CD8-positive, alpha-beta memory T cell (primary cell): ENCODE results near the gene FAF1. TPM values are rescaled to one million over a fixed set of nuclear protein-coding genes. Genes with fewer than 3 reads are reported as not detected.

Source experiments
- CTCF ChIA-PET: fragments of 350-600 bp; sonication (Branson Sonifier 250); formaldehyde crosslinking; loops from one replicate; lab custom pipeline; 2021; ENCODE audit warnings: antibody characterized with exemption; lab: Charles Lee
- POLR2A ChIA-PET: fragments of 350-600 bp; sonication (Branson Sonifier 250); formaldehyde crosslinking; loops from one replicate; lab custom pipeline; 2021; ENCODE audit warnings: antibody characterized with exemption; lab: Charles Lee
- DNase-seq, 5 donors: peaks; one replicate each; pipeline versions ENCODE4 v3.0.0 to v3.0.0-alpha.2; 2020 to 2022; ENCODE audit warnings: mixed read lengths in 1 of 5
- H3K27ac ChIP-seq: one replicate; pipeline ENCODE4 v1.7.0; 2013; ENCODE audit warnings: low read depth, mild to moderate bottlenecking, low read length, moderate library complexity
- H3K27me3 ChIP-seq: 2 replicates; pipeline ENCODE4 v1.7.0; 2013; ENCODE audit warnings: low read length, mild to moderate bottlenecking; ENCODE audit not compliant: insufficient read depth, poor library complexity, severe bottlenecking
- H3K36me3 ChIP-seq: 2 replicates; pipeline ENCODE4 v1.7.0; 2013; ENCODE audit warnings: mild to moderate bottlenecking, low read length, moderate library complexity; ENCODE audit not compliant: insufficient read depth
- H3K4me1 ChIP-seq: 2 replicates; pipeline ENCODE4 v1.7.0; 2013; ENCODE audit warnings: mild to moderate bottlenecking, low read length, moderate library complexity; ENCODE audit not compliant: insufficient read depth
- H3K4me3 ChIP-seq: 2 replicates; pipeline ENCODE4 v1.7.0; 2013; ENCODE audit warnings: mild to moderate bottlenecking, low read length
- H3K9me3 ChIP-seq: 2 replicates; pipeline ENCODE4 v1.7.0; 2013; ENCODE audit warnings: mild to moderate bottlenecking, low read length
- H3K27ac Mint-ChIP-seq, 8 donors: one replicate each; pipeline ENCODE4 v1.8.0; 2020 to 2021; ENCODE audit warnings: mixed read lengths in 8 of 8, mild to moderate bottlenecking in 6 of 8, inconsistent platforms in 3 of 8, moderate library complexity in 3 of 8
- H3K27me3 Mint-ChIP-seq, 2 donors: one replicate each; pipeline ENCODE4 v1.8.0; 2020 to 2021; ENCODE audit warnings: mixed read lengths in 2 of 2, mild to moderate bottlenecking in 1 of 2, moderate library complexity in 1 of 2
- H3K36me3 Mint-ChIP-seq, 3 donors: one replicate each; pipeline ENCODE4 v1.8.0; 2020 to 2021; ENCODE audit warnings: mixed read lengths in 3 of 3, inconsistent platforms in 1 of 3, mild to moderate bottlenecking in 1 of 3
- H3K4me1 Mint-ChIP-seq, 3 donors: one replicate each; pipeline ENCODE4 v1.8.0; 2020 to 2021; ENCODE audit warnings: mixed read lengths in 3 of 3, inconsistent platforms in 1 of 3, mild to moderate bottlenecking in 1 of 3
- H3K4me3 Mint-ChIP-seq, 7 donors: one replicate each; pipeline ENCODE4 v1.8.0; 2020 to 2021; ENCODE audit warnings: mixed read lengths in 7 of 7, mild to moderate bottlenecking in 6 of 7, moderate library complexity in 4 of 7, inconsistent platforms in 2 of 7
- H3K9me3 Mint-ChIP-seq, 5 donors: one replicate each; pipeline ENCODE4 v1.8.0; 2020 to 2022; ENCODE audit warnings: mixed read lengths in 5 of 5, mild to moderate bottlenecking in 3 of 5, moderate library complexity in 2 of 5, inconsistent platforms in 1 of 5
- polyA plus RNA-seq: library from polyadenylated mRNA; unstranded; fragments of 300-500 nt; fragmentation: Illumina TruSeq; gene quantifications from one replicate; pipeline ENCODE4 v1.2.3, GENCODE V29; 2021
- total RNA-seq, 2 experiments: library from RNA; stranded (reverse); gene quantifications; one replicate each; pipeline ENCODE4 v1.2.3, GENCODE V29; 2021

The FAF1 gene
- total and polyA plus RNA-seq, 3 experiments from 2014 or later = 66.4 to 87.1 (median 78.2) TPM

DNA sequence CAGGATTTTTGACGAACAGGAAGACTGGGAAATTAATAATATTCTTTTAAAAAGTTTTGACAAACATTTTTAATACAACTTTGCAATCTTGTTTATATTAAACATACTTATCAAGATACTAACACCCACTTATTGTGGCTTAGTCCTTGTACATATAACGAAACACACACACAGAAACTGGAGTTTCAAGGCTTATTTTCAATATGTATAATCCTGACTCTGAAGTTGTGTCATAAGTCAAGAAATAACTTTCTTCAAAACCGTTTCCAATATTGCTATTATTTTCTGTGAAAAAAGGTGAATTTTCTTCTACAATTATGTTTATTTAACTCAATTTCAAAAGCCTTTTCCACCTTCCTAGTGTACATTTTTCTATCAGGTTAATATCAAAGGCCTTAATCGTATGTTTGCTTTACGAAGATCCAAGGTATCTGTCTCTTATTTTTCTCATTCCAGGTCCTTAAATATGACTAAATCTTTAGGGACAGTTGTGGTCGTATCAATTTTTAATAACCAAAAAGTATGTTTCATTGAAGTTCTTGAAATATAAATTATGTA, 11.8 kb upstream of the FAF1 start:
- H3K27me3 ChIP-seq = no peaks in the 10 kb centered on the region
- ChIA-PET POLR2A (interaction anchor here (4.6 kb wide), 1 partner anchor 12 kb away, joined by 43 read pairs; the partner anchor contains the start of gene FAF1), CTCF (no interaction called here)
- H3K4me1 ChIP-seq = peaks cover 28% of the 10 kb centered on the region
- no peaks in the 10 kb centered on the region for H3K9me3 ChIP-seq
- Mint-ChIP-seq H3K27me3 (peaks cover 0 to 8% of the 10 kb centered on the region in 2 donors), H3K4me3 (peak overlapping the region in 4 of 7 donors; percentile 91 to 99 (median 92)), H3K4me1 (peaks cover 32 to 41% (median 39%) of the 10 kb centered on the region in 3 donors), H3K36me3 (peaks cover 0 to 12% (median 0%) of the 10 kb centered on the region in 3 donors), H3K27ac (peak overlapping the region in 1 of 8 donors; percentile 9), H3K9me3 (no peaks in the 10 kb centered on the region)
- peak overlapping the region; percentile 90 for H3K27ac ChIP-seq
- no peak for DNase-seq
- H3K36me3 ChIP-seq = no peaks in the 10 kb centered on the region
- H3K4me3 ChIP-seq = no peak overlapping the region

DNA sequence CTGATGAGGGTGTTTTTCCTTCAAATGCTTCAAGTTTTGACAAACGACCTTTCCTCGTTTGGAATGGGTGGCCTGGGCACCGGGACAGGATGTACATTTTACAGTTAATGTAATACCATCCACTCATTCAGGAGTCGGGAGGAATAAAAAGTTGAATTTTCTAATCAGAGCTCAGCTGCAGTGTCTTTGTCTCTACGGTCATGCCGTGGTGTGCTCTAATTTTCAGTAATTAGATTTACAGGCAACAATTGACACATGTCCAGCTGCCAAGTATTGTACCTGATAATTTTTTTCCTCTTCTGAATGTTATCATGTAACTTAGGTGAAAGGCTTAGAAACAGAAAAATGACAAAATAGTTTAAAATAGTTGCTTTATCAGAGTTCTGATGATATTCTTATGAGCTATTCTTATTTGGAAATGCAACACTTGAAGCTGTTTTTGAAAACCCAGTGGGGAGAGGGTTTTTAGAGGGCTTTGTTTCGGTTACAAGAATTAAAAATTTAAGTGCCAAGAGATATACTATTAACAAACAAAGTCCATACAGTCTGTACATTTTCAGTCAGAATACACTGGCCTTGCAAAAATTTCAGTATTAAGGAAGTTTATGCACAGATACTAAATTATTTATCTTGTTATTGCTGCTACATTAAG, 11.0 kb upstream of the FAF1 start:
- ChIA-PET POLR2A (interaction anchor here (1.5 to 4.6 kb wide), 3 partner anchors 7 to 266 kb away, joined by 4 to 43 read pairs (median 24); partner anchors contain the start of gene FAF1), CTCF (interaction anchor here (1.0 to 1.2 kb wide), 3 partner anchors 9 to 218 kb away, joined by 3 to 4 read pairs (median 3); no protein-coding TSS in a partner anchor)
- H3K27ac Mint-ChIP-seq = peak overlapping the region in 5 of 8 donors; percentile 84 to 96 (median 94)
- no peaks in the 10 kb centered on the region for H3K9me3 Mint-ChIP-seq
- peak overlapping the region; percentile 90 for H3K27ac ChIP-seq
- H3K4me3 ChIP-seq = peak overlapping the region; percentile 92
- H3K27me3 ChIP-seq = no peaks in the 10 kb centered on the region
- peaks cover 25 to 33% (median 32%) of the 10 kb centered on the region in 3 donors for H3K4me1 Mint-ChIP-seq
- peaks cover 20% of the 10 kb centered on the region for H3K4me1 ChIP-seq
- peaks cover 0 to under 1% of the 10 kb centered on the region in 2 donors for H3K27me3 Mint-ChIP-seq
- no peak for DNase-seq
- peaks cover 0 to 12% (median 0%) of the 10 kb centered on the region in 3 donors for H3K36me3 Mint-ChIP-seq
- H3K36me3 ChIP-seq = no peaks in the 10 kb centered on the region
- peak overlapping the region; percentile 91 to 99 (median 97) for H3K4me3 Mint-ChIP-seq
- no peaks in the 10 kb centered on the region for H3K9me3 ChIP-seq

DNA sequence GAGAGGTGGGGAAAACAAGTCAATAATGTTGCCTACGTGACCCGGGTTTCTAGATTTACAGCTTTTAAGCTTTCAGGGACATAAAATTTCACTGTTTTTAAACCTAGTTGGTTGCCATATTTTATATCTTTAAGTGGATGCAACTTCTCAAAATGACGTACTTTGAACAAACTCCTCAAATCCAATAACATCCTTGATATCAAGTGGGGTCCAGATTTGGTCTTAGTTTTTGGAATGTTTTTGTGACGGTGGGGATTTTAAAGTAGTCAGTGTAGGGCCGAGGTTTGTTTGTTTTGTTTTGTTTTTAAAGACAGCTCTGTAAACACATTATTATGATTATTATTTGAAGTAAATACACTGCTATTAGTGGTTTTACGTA, 10.4 kb upstream of the FAF1 start:
- H3K4me1 ChIP-seq = peaks cover 17% of the 10 kb centered on the region
- Mint-ChIP-seq H3K4me1 (peaks cover 24 to 32% (median 29%) of the 10 kb centered on the region in 3 donors), H3K36me3 (peaks cover 0 to 12% (median 0%) of the 10 kb centered on the region in 3 donors), H3K27me3 (no peaks in the 10 kb centered on the region), H3K4me3 (peak overlapping the region; percentile 91 to 99 (median 97)), H3K9me3 (no peaks in the 10 kb centered on the region), H3K27ac (peak overlapping the region; percentile 66 to 97 (median 93))
- ChIA-PET CTCF (interaction anchor here (1.0 to 2.6 kb wide), 5 partner anchors 9 to 218 kb away, joined by 3 to 17 read pairs (median 4); partner anchors contain the start of gene FAF1), POLR2A (interaction anchor here (1.5 to 4.6 kb wide), 3 partner anchors 8 to 266 kb away, joined by 4 to 43 read pairs (median 24); partner anchors contain the start of gene FAF1)
- H3K36me3 ChIP-seq = no peaks in the 10 kb centered on the region
- H3K9me3 ChIP-seq = no peaks in the 10 kb centered on the region
- DNase-seq = no peak
- H3K27me3 ChIP-seq = no peaks in the 10 kb centered on the region
- peak overlapping the region; percentile 92 for H3K4me3 ChIP-seq
- H3K27ac ChIP-seq = peak overlapping the region; percentile 90

DNA sequence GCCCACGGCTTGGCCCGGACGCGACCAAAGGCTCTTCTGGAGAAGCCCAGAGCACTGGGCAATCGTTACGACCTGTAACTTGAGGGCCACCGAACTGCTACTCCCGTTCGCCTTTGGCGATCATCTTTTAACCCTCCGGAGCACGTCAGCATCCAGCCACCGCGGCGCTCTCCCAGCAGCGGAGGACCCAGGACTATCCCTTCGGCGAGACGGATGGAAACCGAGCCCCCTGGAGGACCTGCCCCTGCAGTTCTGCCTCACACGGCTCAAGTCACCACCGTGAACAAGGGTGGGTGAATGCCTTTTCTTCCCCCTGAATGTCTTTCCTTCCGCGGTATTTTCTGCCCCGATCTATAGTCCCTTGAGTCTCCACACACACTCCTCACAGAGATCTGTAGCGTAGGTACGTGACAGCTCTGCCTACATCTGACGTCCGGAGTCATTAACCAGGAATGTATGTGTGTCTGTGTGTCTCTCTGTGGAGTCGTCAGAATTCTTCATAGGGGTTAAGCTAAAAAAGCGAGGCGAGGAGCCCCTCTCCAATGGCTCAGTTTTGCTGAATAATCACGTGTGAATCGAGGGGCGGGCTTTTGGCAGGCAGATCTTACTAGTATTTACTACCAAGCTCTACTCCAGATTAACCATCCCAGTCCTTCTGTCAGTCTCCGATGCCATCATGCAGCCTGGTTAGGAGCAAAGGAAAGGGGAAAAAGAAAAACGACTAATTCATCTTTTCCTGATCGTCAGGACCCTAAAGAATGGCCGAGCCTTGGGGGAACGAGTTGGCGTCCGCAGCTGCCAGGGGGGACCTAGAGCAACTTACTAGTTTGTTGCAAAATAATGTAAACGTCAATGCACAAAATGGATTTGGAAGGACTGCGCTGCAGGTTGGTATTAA, 9.8 kb upstream of the FAF1 start, which contains the start of gene CDKN2C:
Gene CDKN2C (plus strand): TSS at position 635 of the 898 bp plus-strand sequence. CDS start 124 bp downstream, at position 759.
- Mint-ChIP-seq H3K36me3 (peaks cover 0 to 12% (median 0%) of the 10 kb centered on the region in 3 donors), H3K27me3 (no peaks in the 10 kb centered on the region), H3K4me3 (peak within 1 kb of the TSS; percentile 91 to 99 (median 98)), H3K27ac (peak within 1 kb of the TSS; percentile 84 to 98 (median 96)), H3K4me1 (peaks cover 24 to 32% (median 29%) of the 10 kb centered on the region in 3 donors), H3K9me3 (no peaks in the 10 kb centered on the region)
- H3K4me1 ChIP-seq = peaks cover 17% of the 10 kb centered on the region
- no peaks in the 10 kb centered on the region for H3K36me3 ChIP-seq
- POLR2A ChIA-PET = interaction anchor here (1.5 to 4.6 kb wide), 3 partner anchors 8 to 267 kb away, joined by 4 to 43 read pairs (median 24); partner anchors contain the start of gene FAF1
- peak within 1 kb of the TSS; percentile 92 for H3K4me3 ChIP-seq
- H3K27me3 ChIP-seq = no peaks in the 10 kb centered on the region
- DNase-seq = peak; percentile 47 to 73 (median 58)
- H3K27ac ChIP-seq = peak within 1 kb of the TSS; percentile 90
- H3K9me3 ChIP-seq = no peaks in the 10 kb centered on the region
- CTCF ChIA-PET = interaction anchor here (1.0 to 2.6 kb wide), 8 partner anchors 8 to 219 kb away, joined by 3 to 21 read pairs (median 4); partner anchors contain the start of gene FAF1

DNA sequence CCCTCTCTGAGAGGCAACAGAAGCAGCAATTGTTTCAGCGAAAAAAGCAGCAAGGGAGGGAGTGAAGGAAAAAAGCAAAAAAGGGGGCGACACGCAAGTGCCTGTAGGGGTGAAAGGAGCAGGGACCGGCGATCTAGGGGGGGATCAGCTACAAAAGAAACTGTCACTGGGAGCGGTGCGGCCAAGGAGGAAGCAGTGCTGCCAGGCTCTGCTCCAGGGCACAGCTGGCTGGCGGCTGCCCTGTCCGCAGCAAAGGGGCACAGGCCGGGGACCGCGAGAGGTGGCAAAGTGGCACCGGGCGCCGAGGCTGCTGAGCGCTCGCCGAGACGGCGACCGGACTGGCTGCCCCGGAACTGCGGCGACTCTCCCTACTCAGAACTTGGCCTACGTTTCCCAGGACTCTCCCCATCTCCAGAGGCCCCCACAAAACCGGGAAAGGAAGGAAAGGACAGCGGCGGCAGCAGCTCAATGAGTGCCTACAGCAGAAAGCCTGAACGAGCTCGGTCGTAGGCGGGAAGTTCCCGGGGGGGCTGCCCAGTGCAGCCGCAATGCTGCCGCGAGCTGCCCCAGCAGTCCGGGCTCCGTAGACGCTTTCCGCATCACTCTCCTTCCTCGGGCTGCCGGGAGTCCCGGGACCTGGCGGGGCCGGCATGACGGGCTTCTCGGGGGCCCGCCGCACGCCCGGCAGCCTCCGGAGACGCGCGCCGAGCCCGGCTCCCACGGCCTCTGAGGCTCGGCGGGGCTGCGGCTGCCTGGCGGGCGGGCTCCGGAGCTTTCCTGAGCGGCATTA, 8.9 kb upstream of the FAF1 start:
- peak overlapping the region; percentile 92 for H3K4me3 ChIP-seq
- peak; percentile 41 to 66 (median 53) for DNase-seq
- H3K27me3 Mint-ChIP-seq = no peaks in the 10 kb centered on the region
- H3K4me3 Mint-ChIP-seq = peak overlapping the region; percentile 91 to 99 (median 98)
- peak overlapping the region; percentile 84 to 98 (median 96) for H3K27ac Mint-ChIP-seq
- H3K36me3 ChIP-seq = no peaks in the 10 kb centered on the region
- H3K9me3 Mint-ChIP-seq = no peaks in the 10 kb centered on the region
- peaks cover 0 to 12% (median 0%) of the 10 kb centered on the region in 3 donors for H3K36me3 Mint-ChIP-seq
- POLR2A ChIA-PET = interaction anchor here (0.6 to 4.6 kb wide), 4 partner anchors 9 to 544 kb away, joined by 3 to 43 read pairs (median 14); partner anchors contain the start of gene FAF1
- CTCF ChIA-PET = interaction anchor here (0.7 to 2.6 kb wide), 9 partner anchors 9 to 194 kb away, joined by 3 to 21 read pairs (median 5); partner anchors contain the start of gene FAF1
- peaks cover 17% of the 10 kb centered on the region for H3K4me1 ChIP-seq
- H3K27me3 ChIP-seq = no peaks in the 10 kb centered on the region
- peak overlapping the region; percentile 90 for H3K27ac ChIP-seq
- no peaks in the 10 kb centered on the region for H3K9me3 ChIP-seq
- peaks cover 24 to 32% (median 29%) of the 10 kb centered on the region in 3 donors for H3K4me1 Mint-ChIP-seq

DNA sequence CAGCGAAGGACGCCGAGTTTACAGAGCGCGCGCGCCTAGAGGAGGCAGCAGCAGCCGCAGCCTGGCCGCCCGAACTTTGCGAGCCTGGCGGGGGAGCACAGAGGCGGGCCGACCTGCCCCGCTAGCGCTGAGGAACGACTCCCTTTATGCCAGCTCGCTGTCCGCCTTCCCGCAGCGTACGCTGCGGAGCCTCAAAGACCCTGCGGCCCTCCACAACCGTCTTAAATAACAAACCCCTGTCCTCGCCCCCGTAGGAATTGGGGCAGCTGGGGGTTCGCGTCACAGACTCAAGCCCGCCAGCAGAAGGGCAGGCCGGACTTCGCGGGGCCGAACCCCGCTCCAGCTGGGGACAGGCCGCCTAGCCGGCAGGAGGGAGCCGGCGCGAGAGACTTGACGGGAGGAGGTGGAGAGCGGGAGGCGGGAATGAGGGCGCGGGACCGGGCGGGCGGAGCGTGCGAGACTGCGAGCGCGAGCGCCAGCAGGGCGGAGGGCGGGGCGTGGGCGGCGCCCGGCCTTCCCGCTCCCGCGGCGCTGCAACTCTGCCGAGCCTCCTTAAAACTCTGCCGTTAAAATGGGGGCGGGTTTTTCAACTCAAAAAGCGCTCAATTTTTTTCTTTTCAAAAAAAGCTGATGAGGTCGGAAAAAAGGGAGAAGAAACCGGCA, 8.2 kb upstream of the FAF1 start:
- H3K36me3 Mint-ChIP-seq = peaks cover 0 to 12% (median 0%) of the 10 kb centered on the region in 3 donors
- peaks cover 24 to 32% (median 29%) of the 10 kb centered on the region in 3 donors for H3K4me1 Mint-ChIP-seq
- H3K27me3 Mint-ChIP-seq = no peaks in the 10 kb centered on the region
- Histone ChIP-seq H3K27me3 (no peaks in the 10 kb centered on the region), H3K4me3 (peak overlapping the region; percentile 92), H3K9me3 (no peaks in the 10 kb centered on the region), H3K4me1 (peaks cover 17% of the 10 kb centered on the region), H3K36me3 (no peaks in the 10 kb centered on the region), H3K27ac (peak overlapping the region; percentile 90)
- H3K4me3 Mint-ChIP-seq = peak overlapping the region; percentile 91 to 99 (median 98)
- ChIA-PET POLR2A (interaction anchor here (0.6 to 4.6 kb wide), 4 partner anchors 8 to 545 kb away, joined by 3 to 43 read pairs (median 14); partner anchors contain the start of gene FAF1), CTCF (interaction anchor here (0.7 to 2.6 kb wide), 9 partner anchors 8 to 194 kb away, joined by 3 to 21 read pairs (median 5); partner anchors contain the start of gene FAF1)
- H3K9me3 Mint-ChIP-seq = no peaks in the 10 kb centered on the region
- H3K27ac Mint-ChIP-seq = peak overlapping the region; percentile 84 to 98 (median 96)
- DNase-seq = peak; percentile 81 to 86 (median 84)
